Activated CD8-positive, alpha-beta memory T cell treated with anti-CD3 and anti-CD28 coated beads, Interleukin-2, amount 50 U/mL, for 1 hour (primary cell): ENCODE results near the gene HOMER2.

Experiments
- DNase-seq: peaks from one replicate; pipeline ENCODE4 v3.0.0-alpha.2; 2020; ENCODE audit errors: extremely low read depth

HOMER2 gene

DNA sequence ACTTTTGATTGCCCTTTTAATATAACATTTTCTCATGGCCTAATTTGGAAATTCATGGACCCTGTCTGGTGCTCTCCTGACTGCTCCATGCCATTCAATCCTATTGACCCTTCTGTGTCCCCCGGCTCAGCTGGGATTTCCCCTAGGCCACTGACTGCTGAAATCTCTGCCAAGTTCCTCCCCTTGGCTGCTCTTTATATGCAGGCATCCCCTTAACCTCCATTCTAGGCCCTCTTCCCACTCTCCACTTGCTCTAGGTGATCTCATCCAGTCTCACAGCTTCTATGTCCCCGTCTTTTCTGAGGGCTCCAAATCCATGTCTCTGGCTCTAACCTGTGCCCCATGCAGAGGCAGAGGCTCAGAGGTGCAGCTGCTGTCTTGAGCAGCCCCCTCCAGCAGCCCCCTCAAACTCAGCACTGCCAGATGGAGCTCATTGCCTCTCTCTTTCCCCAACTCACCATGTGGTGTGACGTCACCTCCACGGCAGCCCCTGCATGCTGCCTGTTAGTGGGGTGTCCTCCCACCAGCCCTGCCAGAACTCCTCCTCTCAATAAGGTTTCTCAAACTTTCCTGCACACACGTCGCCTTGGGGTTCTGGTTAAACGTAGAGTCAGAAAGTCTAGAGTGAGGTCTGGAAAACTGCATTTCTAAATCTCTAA, 153.2 kb downstream of the HOMER2 start:
- no peak for DNase-seq
